Neural cell (in vitro differentiated cells): ENCODE measurements around the gene SND1. TPM values are rescaled to one million over a fixed set of nuclear protein-coding genes. Genes with fewer than 3 reads are reported as not detected.

Experiments
- H2AFZ ChIP-seq: fragments of 200-600, 300-800 bp; sonication (generic), shearing (Covaris generic); 2 replicates; pipeline ENCODE4 v1.6.0; 2014; ENCODE audit warnings: low read depth, mild to moderate bottlenecking, antibody characterized with exemption, low read length, moderate library complexity
- H3F3A ChIP-seq: fragments of 200-600 bp; shearing (Covaris generic); 2 replicates; pipeline ENCODE4 v1.6.1; 2016; ENCODE audit warnings: mild to moderate bottlenecking, moderate library complexity, mixed read lengths, antibody characterized with exemption, low read length; ENCODE audit not compliant: insufficient read depth, poor library complexity, severe bottlenecking
- H3K27ac ChIP-seq: fragments of 200-600, 300-800 bp; sonication (generic), shearing (Covaris generic); 2 replicates; pipeline ENCODE4 v1.5.1; 2014; ENCODE audit warnings: mild to moderate bottlenecking, low read length, moderate library complexity
- H3K27me3 ChIP-seq: fragments of 300-800, 200-600 bp; sonication (generic), shearing (Covaris generic); 2 replicates; pipeline ENCODE4 v1.6.0; 2014; ENCODE audit warnings: mild to moderate bottlenecking, low read depth, low read length, moderate library complexity; ENCODE audit not compliant: insufficient read depth
- H3K36me3 ChIP-seq: fragments of 300-800, 200-600 bp; sonication (generic), shearing (Covaris generic); 2 replicates; pipeline ENCODE4 v1.5.1; 2014; ENCODE audit warnings: mild to moderate bottlenecking, antibody characterized with exemption, low read length, moderate library complexity; ENCODE audit not compliant: insufficient read depth
- H3K4me2 ChIP-seq: fragments of 300-800, 200-600 bp; sonication (generic), shearing (Covaris generic); 2 replicates; pipeline ENCODE4 v1.6.0; 2014; ENCODE audit warnings: mild to moderate bottlenecking, low read length
- H3K4me3 ChIP-seq: fragments of 300-800, 200-600 bp; sonication (generic), shearing (Covaris generic); 2 replicates; pipeline ENCODE4 v1.5.1; 2014; ENCODE audit warnings: mild to moderate bottlenecking, low read length, moderate library complexity
- H3K79me2 ChIP-seq: fragments of 200-600 bp; shearing (Covaris generic); replicated peaks from 2 replicates; pipeline ENCODE4 v1.6.0; 2014; ENCODE audit warnings: mild to moderate bottlenecking, low read length, moderate library complexity; ENCODE audit not compliant: insufficient read depth
- H3K9ac ChIP-seq: fragments of 300-800, 200-600 bp; sonication (generic), shearing (Covaris generic); 2 replicates; pipeline ENCODE4 v1.6.1; 2016; ENCODE audit warnings: mild to moderate bottlenecking, low read length, mixed read lengths
- H3K9me2 ChIP-seq: fragments of 200-600 bp; shearing (Covaris generic); 2 replicates; pipeline ENCODE4 v1.6.1; 2016; ENCODE audit warnings: mild to moderate bottlenecking, low read length, mixed read lengths; ENCODE audit not compliant: insufficient read depth
- H3K9me3 ChIP-seq: fragments of 200-600, 300-800 bp; sonication (generic), shearing (Covaris generic); 2 replicates; pipeline ENCODE4 v1.6.1; 2016; ENCODE audit warnings: mild to moderate bottlenecking, mixed run types, low read length, moderate library complexity, mixed read lengths
- H4K20me1 ChIP-seq: fragments of 200-600 bp; shearing (Covaris generic); 2 replicates; pipeline ENCODE4 v1.6.1; 2016; ENCODE audit warnings: mild to moderate bottlenecking, mixed run types; ENCODE audit not compliant: insufficient read depth
- CTCF ChIP-seq: fragments of 450-650 bp; IDR thresholded peaks from 2 replicates; pipeline ENCODE4 v1.5.1; 2014; ENCODE audit warnings: antibody characterized with exemption, mild to moderate bottlenecking, moderate library complexity; ENCODE audit not compliant: poor library complexity, severe bottlenecking
- EP300 ChIP-seq: fragments of 450-650 bp; conservative IDR thresholded peaks from 2 replicates; pipeline ENCODE4 v1.6.1; 2014; ENCODE audit warnings: antibody characterized with exemption, mild to moderate bottlenecking, moderate library complexity; ENCODE audit not compliant: poor library complexity, severe bottlenecking
- EZH2 ChIP-seq: fragments of 200-600, 300-800 bp; shearing (Covaris generic), sonication (generic); IDR thresholded peaks from 2 replicates; pipeline ENCODE4 v1.6.1; 2014; ENCODE audit warnings: antibody characterized with exemption, low read length, borderline replicate concordance, mild to moderate bottlenecking; ENCODE audit not compliant: insufficient read depth, poor library complexity, severe bottlenecking
- MXI1 ChIP-seq: fragments of 450-650 bp; conservative IDR thresholded peaks from 2 replicates; pipeline ENCODE4 v1.6.1; 2014; ENCODE audit warnings: antibody characterized with exemption, mild to moderate bottlenecking; ENCODE audit not compliant: poor library complexity, severe bottlenecking
- POLR2AphosphoS5 ChIP-seq: IDR thresholded peaks from 2 replicates; pipeline ENCODE4 v1.6.1; 2012
- RAD21 ChIP-seq: fragments of 450-650 bp; conservative IDR thresholded peaks from 2 replicates; pipeline ENCODE4 v1.6.1; 2014; ENCODE audit warnings: antibody characterized with exemption, mild to moderate bottlenecking, moderate library complexity
- REST ChIP-seq: IDR thresholded peaks from 2 replicates; pipeline ENCODE4 v1.6.1; 2012; ENCODE audit warnings: borderline replicate concordance
- SMC3 ChIP-seq: fragments of 450-650 bp; conservative IDR thresholded peaks from 2 replicates; pipeline ENCODE4 v1.6.1; 2014; ENCODE audit warnings: antibody characterized with exemption, mild to moderate bottlenecking, moderate library complexity; ENCODE audit not compliant: poor library complexity
- TAF1 ChIP-seq: IDR thresholded peaks from 2 replicates; pipeline ENCODE4 v1.6.1; 2012; ENCODE audit warnings: low read depth
- polyA plus RNA-seq: library from polyadenylated mRNA; depleted of rRNA; stranded (reverse); fragments of >200 nt; gene quantifications from 2 replicates; pipeline ENCODE4 v1.2.3, GENCODE V29; 2014

Gene SND1
- polyA plus RNA-seq, 1 donor from 2014 or later = 37.4 TPM

GRCh38 chr7:128120976-128121490, 469.0 kb downstream of the SND1 start:
- no peak overlapping the region for H3K9ac ChIP-seq
- no peaks in the 10 kb centered on the region for H4K20me1 ChIP-seq
- no peak overlapping the region for H3K4me2 ChIP-seq
- no peak overlapping the region for H3K4me3 ChIP-seq
- no peaks in the 10 kb centered on the region for H3K27me3 ChIP-seq
- no peak overlapping the region for H2AFZ ChIP-seq
- no peaks in the 10 kb centered on the region for H3K9me2 ChIP-seq
- TF ChIP-seq SMC3 = no peak
- no peak for TF ChIP-seq TAF1
- no peak for TF ChIP-seq POLR2AphosphoS5
- no peak for TF ChIP-seq CTCF
- TF ChIP-seq EZH2 = no peak
- TF ChIP-seq MXI1 = no peak
- no peak for TF ChIP-seq REST
- TF ChIP-seq EP300 = no peak
- no peak for TF ChIP-seq RAD21
- no peaks in the 10 kb centered on the region for H3K79me2 ChIP-seq
- no peaks in the 10 kb centered on the region for H3F3A ChIP-seq
- no peak overlapping the region for H3K27ac ChIP-seq
- no peaks in the 10 kb centered on the region for H3K9me3 ChIP-seq
- no peaks in the 10 kb centered on the region for H3K36me3 ChIP-seq

- H3K9me3 ChIP-seq = no peaks in the 10 kb centered on the region
- no peak overlapping the region for H3K27ac ChIP-seq
- H3K4me2 ChIP-seq = no peak overlapping the region
- no peaks in the 10 kb centered on the region for H3K79me2 ChIP-seq
- H3K9ac ChIP-seq = no peak overlapping the region
- H3K9me2 ChIP-seq = no peaks in the 10 kb centered on the region
- no peak overlapping the region for H3K4me3 ChIP-seq
- TF ChIP-seq RAD21 = no peak
- TF ChIP-seq TAF1 = no peak
- no peak for TF ChIP-seq EZH2
- TF ChIP-seq SMC3 = no peak
- TF ChIP-seq POLR2AphosphoS5 = no peak
- no peak for TF ChIP-seq MXI1
- no peak for TF ChIP-seq CTCF
- TF ChIP-seq REST = no peak
- TF ChIP-seq EP300 = no peak
- H3F3A ChIP-seq = no peaks in the 10 kb centered on the region
- H3K36me3 ChIP-seq = no peaks in the 10 kb centered on the region
- H3K27me3 ChIP-seq = no peaks in the 10 kb centered on the region
- no peaks in the 10 kb centered on the region for H4K20me1 ChIP-seq
- H2AFZ ChIP-seq = no peak overlapping the region
These were observed 469.9 kb downstream of the SND1 start for GRCh38 chr7:128121711-128122530.
